ENCODE results near the gene SPATA20. TPM values are rescaled to one million over a fixed set of nuclear protein-coding genes. Genes with fewer than 3 reads are reported as not detected.

The SPATA20 gene
- total and polyA plus RNA-seq, 2 of the 4 experiments (the other 2 are of a cell fraction) = 17.0 to 35.0 TPM

DNA sequence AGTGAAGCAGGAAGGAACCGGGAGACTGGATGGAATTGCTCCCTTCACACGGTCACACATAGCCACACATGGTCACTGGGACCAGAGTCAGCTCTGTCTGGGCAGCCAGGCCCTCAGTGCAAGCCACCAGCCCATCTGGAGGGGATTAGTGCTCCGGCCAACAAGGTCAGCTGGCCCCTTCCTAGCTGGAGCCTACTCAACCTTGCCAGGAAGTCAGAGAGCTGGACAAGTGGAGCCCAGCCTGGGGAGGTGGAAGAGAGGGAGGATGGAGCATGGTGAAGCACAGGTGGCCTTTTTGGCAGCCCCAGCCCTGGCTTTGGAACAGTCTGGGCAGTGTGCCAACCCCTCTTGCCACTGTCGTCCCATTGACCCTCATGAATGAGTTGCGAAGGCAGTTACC lies 9.8 kb downstream of the SPATA20 start:
- intact Hi-C loops (cut with micrococcal nuclease) (no loop called here), in situ Hi-C loops (cut with MboI; ENCODE audit: low sequenced_read_pairs) (no loop called here), dilution Hi-C loops (cut with HindIII; ENCODE audit: low sequenced_read_pairs, unreplicated experiment) (no loop called here)
- no peak overlapping the region for H3K18ac ChIP-seq (ENCODE audit: low read depth, low read length)
- no peak overlapping the region for H4K8ac ChIP-seq (ENCODE audit: low read depth in 2 of 2, low read length in 2 of 2)
- peaks cover 9% of the 10 kb centered on the region; the same call in 1 of the 2 replicates for H3K36me3 ChIP-seq (ENCODE audit: control insufficient read depth, insufficient read depth, low read length)
- no peak overlapping the region for H2AK5ac ChIP-seq (ENCODE audit: low read depth, low read length)
- ChIA-PET POLR2A (ENCODE audit: unreplicated experiment) (interaction anchor here (0.6 kb wide), 2 partner anchors 168 to 225 kb away, joined by 6 to 14 read pairs; no protein-coding TSS in a partner anchor), CTCF (no interaction called here)
- H3K27ac ChIP-seq (ENCODE audit: insufficient read depth, low read length) = no peak overlapping the region
- H4K91ac ChIP-seq (ENCODE audit: insufficient read depth, low read depth, low read length) = no peak overlapping the region
- no peak overlapping the region for H3K14ac ChIP-seq (replicated peaks; ENCODE audit: low read depth, low read length)
- H2AK9ac ChIP-seq (replicated peaks; ENCODE audit: low read depth, low read length, poor library complexity) = peak overlapping the region; percentile 72
- 14% methylated on average over 1 of the region's 5 CpGs; no CpG with 5 or more reads in 1 of the 2 experiments for WGBS, 2 experiments (ENCODE audit: extremely low coverage in 2 of 2, insufficient read length in 1 of 2)
- ATAC-seq (ENCODE audit: low read depth) (no peak), DNase-seq (no peak)
- H2AFZ ChIP-seq (replicated peaks; ENCODE audit: low read length, poor library complexity) = peak overlapping the region; percentile 43
- no peak overlapping the region for H3K4me3 ChIP-seq (ENCODE audit: insufficient read depth, low read depth, low read length)
- TF ChIP-seq, protein P1, sequence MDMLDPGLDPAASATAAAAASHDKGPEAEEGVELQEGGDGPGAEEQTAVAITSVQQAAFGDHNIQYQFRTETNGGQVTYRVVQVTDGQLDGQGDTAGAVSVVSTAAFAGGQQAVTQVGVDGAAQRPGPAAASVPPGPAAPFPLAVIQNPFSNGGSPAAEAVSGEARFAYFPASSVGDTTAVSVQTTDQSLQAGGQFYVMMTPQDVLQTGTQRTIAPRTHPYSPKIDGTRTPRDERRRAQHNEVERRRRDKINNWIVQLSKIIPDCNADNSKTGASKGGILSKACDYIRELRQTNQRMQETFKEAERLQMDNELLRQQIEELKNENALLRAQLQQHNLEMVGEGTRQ (IDR thresholded peaks at IDR 0.05; ENCODE audit: low read depth, low read length) = no peak
- TF ChIP-seq RAD21 (IDR thresholded peaks at IDR 0.05; ENCODE audit: low read length) (no peak), RFX5 (IDR thresholded peaks at IDR 0.05; ENCODE audit: low read depth, low read length) (no peak), MXI1 (IDR thresholded peaks at IDR 0.05; ENCODE audit: borderline replicate concordance, low read depth, low read length) (no peak)
- H3K4me2 ChIP-seq (ENCODE audit: low read depth, low read length) = no peak overlapping the region
- no TSS peak for BruUV-seq (replicated peaks)
- H3K4me1 ChIP-seq (ENCODE audit: control insufficient read depth, insufficient read depth, low read length) = peaks cover 3% of the 10 kb centered on the region; the same call in 1 of the 2 replicates
- H2BK15ac ChIP-seq (ENCODE audit: low read depth, low read length) = no peak overlapping the region
- H3K4ac ChIP-seq (ENCODE audit: low read depth, low read length) = no peak overlapping the region
- no peaks in the 10 kb centered on the region for H4K20me1 ChIP-seq (ENCODE audit: insufficient read depth, low read length)
- no peaks in the 10 kb centered on the region for H3K79me1 ChIP-seq (ENCODE audit: low read depth in 1 of 2, low read length in 2 of 2)
- H3K9me1 ChIP-seq (ENCODE audit: insufficient read depth, low read length) = 0 out of 2 replicates have a peak, but pooled peaks cover 5% of the 10 kb centered on the region
- H2BK20ac ChIP-seq (ENCODE audit: low read depth, low read length) = no peak overlapping the region
- no peak overlapping the region for H4K5ac ChIP-seq (ENCODE audit: low read depth, low read length)
- H3K56ac ChIP-seq (ENCODE audit: extremely low read depth, insufficient read depth, low read length) = no peak overlapping the region
- peaks cover 38% of the 10 kb centered on the region for H3K27me3 ChIP-seq (ENCODE audit: control insufficient read depth, insufficient read depth, low read length)
- no peaks in the 10 kb centered on the region for H3K9me3 ChIP-seq (ENCODE audit: control insufficient read depth, insufficient read depth, low read length)
- no peak overlapping the region for H2BK120ac ChIP-seq (ENCODE audit: low read depth, low read length)
- H3K9ac ChIP-seq (ENCODE audit: low read depth, low read length) = no peak overlapping the region
- H2BK5ac ChIP-seq (ENCODE audit: low read depth, low read length, poor library complexity, severe bottlenecking) = no peak overlapping the region
- no peak overlapping the region for H3K23ac ChIP-seq (ENCODE audit: low read depth, low read length)
